ENCODE data around the gene HIRIP3. TPM values are rescaled to one million over a fixed set of nuclear protein-coding genes. Genes with fewer than 3 reads are reported as not detected.

Gene HIRIP3
- total RNA-seq, 4 donors from 2014 or later, result 5.8 to 15.1 (median 13.1) TPM

DNA sequence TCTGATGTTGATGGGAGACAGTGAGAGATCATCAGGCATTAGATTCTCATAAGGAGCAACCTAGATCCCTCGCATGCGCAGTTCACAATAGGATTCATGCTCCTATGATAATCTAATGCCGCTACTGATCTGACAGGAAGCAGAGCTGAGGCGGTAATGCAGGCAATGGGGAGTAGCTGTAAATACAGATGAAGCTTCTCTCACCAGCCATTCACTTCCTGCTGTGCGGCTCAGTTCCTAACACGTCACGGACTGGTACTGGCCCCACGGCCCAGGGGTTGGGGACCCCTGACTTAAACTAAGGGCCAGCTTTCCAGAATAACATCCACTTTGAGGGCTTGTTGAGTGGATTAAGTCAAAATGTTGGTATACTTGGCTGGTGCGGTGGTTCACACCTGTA, 36.1 kb downstream of the HIRIP3 start:
- Histone ChIP-seq H3K27me3 (no peaks in the 10 kb centered on the region), H3K4me3 (no peak overlapping the region), H3K36me3 (no peaks in the 10 kb centered on the region), H3K4me1 (peaks cover 0 to 13% (median 5%) of the 10 kb centered on the region in 4 donors), H3K27ac (no peak overlapping the region), H3K9me3 (no peaks in the 10 kb centered on the region)
- no peak for DNase-seq
- no peak for TF ChIP-seq POLR2A (IDR thresholded peaks at IDR 0.05)
- TF ChIP-seq, protein P1, sequence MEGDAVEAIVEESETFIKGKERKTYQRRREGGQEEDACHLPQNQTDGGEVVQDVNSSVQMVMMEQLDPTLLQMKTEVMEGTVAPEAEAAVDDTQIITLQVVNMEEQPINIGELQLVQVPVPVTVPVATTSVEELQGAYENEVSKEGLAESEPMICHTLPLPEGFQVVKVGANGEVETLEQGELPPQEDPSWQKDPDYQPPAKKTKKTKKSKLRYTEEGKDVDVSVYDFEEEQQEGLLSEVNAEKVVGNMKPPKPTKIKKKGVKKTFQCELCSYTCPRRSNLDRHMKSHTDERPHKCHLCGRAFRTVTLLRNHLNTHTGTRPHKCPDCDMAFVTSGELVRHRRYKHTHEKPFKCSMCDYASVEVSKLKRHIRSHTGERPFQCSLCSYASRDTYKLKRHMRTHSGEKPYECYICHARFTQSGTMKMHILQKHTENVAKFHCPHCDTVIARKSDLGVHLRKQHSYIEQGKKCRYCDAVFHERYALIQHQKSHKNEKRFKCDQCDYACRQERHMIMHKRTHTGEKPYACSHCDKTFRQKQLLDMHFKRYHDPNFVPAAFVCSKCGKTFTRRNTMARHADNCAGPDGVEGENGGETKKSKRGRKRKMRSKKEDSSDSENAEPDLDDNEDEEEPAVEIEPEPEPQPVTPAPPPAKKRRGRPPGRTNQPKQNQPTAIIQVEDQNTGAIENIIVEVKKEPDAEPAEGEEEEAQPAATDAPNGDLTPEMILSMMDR (IDR thresholded peaks at IDR 0.05), result no peak

DNA sequence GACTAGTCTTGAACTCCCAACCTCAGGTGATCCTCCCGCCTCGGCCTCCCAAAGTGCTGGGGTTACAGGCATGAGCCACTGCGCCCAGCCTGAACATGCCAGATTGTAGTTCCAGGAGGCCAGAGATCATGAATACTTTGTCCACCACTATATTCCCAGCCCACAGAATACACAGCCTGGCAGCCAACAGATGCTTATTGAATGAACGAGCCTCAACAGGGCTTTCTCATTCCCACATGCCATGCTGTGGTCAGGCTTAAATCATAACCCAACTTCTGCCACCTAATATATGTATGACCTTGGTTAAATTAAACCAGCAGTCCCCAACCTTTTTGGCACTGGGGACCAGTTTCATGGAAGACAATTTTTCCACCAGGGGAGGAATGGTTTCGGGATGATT, 36.7 kb downstream of the HIRIP3 start:
- Histone ChIP-seq H3K4me3 (no peak overlapping the region), H3K9me3 (no peaks in the 10 kb centered on the region), H3K4me1 (peaks cover 0 to 7% (median 5%) of the 10 kb centered on the region in 4 donors), H3K27ac (no peak overlapping the region), H3K27me3 (no peaks in the 10 kb centered on the region), H3K36me3 (no peaks in the 10 kb centered on the region)
- TF ChIP-seq, protein P1 (IDR thresholded peaks at IDR 0.05), result no peak
- no peak for TF ChIP-seq POLR2A (IDR thresholded peaks at IDR 0.05)
- DNase-seq, result no peak

DNA sequence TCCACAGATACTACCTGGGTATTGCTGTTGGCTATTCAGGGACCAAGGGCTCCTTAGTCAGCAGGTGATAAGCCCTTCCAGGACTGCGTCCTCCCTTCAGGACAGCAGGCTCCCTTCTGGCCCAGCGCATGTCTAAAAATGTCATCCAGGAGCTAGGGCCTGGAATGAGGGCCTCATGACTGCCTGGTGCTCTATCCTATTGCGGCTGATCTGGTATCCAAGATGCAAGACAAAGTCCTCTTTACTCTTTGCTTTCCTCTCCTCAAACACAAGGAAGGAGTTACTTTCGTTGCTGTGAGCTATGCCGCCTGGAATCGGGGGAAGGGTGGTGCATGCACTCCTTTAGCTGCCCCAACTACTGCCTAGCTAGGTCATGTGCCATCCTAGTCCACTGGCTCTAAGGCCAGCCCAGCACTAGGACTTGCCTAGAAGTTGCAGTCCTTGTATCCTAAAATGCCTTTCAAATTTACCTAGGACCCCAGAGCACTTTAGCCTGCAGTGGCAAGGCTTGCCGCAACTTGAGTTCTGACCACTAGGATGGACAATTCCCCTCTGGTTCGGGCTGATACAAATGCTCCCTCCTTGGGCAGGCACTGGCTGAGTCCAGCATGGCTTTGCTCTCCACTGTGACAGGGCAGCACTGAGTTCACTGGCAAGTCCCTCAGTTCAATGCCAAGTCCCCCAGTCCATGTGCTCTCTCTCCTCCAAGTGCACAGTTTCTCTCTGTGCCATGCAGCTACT, 43.6 kb downstream of the HIRIP3 start:
- no peaks in the 10 kb centered on the region for H3K9me3 ChIP-seq
- no peak overlapping the region for H3K27ac ChIP-seq
- peak in 1 of 3 donors; percentile 11 for DNase-seq

DNA sequence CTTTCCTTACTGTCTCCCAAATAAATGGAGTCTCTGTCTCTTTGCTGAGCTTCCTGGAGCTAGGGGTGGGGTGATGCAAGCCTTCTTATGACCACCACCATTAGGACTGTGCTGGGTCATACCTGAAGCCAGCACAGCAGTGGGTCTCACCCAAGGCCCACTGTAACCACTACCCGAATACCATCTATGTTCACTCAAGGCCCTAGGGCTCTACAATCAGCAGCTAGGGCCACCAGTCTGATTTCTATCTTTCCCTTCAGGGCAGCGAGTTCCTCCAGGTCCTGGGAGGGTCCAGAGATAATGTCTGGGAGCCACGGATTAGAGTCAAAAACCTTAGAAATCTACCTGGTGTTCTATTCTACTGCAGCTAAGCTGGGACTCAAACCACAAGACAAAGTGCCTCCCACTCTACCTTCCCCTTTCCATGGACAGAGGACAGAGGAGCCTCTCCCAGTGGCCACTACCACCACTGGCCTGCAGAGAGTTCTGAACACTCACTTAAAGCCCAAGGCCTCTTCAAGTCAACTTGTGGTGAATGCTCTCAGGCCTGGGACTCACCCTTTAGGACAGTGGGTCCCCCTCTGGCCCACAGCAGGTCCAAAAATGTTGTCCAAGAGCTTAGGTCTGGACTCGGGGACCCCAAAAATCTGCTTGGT, 44.5 kb downstream of the HIRIP3 start:
- H3K27me3 ChIP-seq, result no peaks in the 10 kb centered on the region
- no peak overlapping the region for H3K27ac ChIP-seq
- TF ChIP-seq POLR2A (IDR thresholded peaks at IDR 0.05), result no peak
- TF ChIP-seq, protein P1 (IDR thresholded peaks at IDR 0.05), result no peak
- H3K4me3 ChIP-seq, result no peak overlapping the region
- H3K4me1 ChIP-seq, result no peaks in the 10 kb centered on the region
- H3K36me3 ChIP-seq, result no peaks in the 10 kb centered on the region
- no peaks in the 10 kb centered on the region for H3K9me3 ChIP-seq
- peak in 1 of 3 donors; percentile 15 for DNase-seq

More for the DNA sequence above, 43.6 kb downstream of the HIRIP3 start:
- no peaks in the 10 kb centered on the region for H3K27me3 ChIP-seq
- H3K4me3 ChIP-seq, result no peak overlapping the region
- H3K4me1 ChIP-seq, result no peaks in the 10 kb centered on the region
- TF ChIP-seq, protein P1 (IDR thresholded peaks at IDR 0.05), result no peak
- no peak for TF ChIP-seq POLR2A (IDR thresholded peaks at IDR 0.05)
- no peaks in the 10 kb centered on the region for H3K36me3 ChIP-seq

DNA sequence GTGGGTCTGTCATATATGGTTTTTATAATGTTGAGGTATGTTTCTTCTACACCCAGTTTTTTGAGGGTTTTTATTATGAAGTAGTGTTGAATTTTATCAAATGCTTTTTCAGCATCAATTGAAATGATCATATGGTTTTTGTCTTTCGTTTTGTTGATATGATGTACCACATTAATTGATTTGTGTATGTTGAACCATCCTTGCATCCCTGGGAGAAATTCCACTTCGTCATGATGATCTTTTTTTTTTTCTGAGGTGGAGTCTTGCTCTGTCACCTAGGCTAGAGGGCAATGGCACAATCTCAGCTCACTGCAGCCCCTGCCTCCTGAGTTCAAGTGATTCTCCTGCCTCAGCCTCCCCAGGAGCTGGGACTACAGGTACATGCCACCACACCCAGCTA, 47.5 kb downstream of the HIRIP3 start:
- no peak for TF ChIP-seq POLR2A (IDR thresholded peaks at IDR 0.05)
- TF ChIP-seq, protein P1 (IDR thresholded peaks at IDR 0.05), result no peak
- DNase-seq, result no peak
- H3K9me3 ChIP-seq, result no peaks in the 10 kb centered on the region
- H3K4me3 ChIP-seq, result no peak overlapping the region
- no peaks in the 10 kb centered on the region for H3K4me1 ChIP-seq
- H3K27me3 ChIP-seq, result no peaks in the 10 kb centered on the region
- H3K36me3 ChIP-seq, result no peaks in the 10 kb centered on the region
- H3K27ac ChIP-seq, result no peak overlapping the region
